HEK293 (cell line): ENCODE measurements around the gene PSMD3.
A peak's percentile ranks its signal among the peaks of the same experiment; 100 is the strongest.

Source experiments
- CTCF ChIA-PET: fragments of 350-600 bp; formaldehyde crosslinking; extraction: SDS; loops from one replicate; lab custom pipeline; 2021; ENCODE audit warnings: antibody characterized with exemption; lab: Yijun Ruan, JAX
- POLR2A ChIA-PET: fragments of 300-600 bp; formaldehyde crosslinking; extraction: SDS; loops from one replicate; lab custom pipeline; 2020; ENCODE audit warnings: antibody characterized with exemption, inconsistent platforms; lab: Yijun Ruan, JAX
- H3K27ac ChIP-seq: fragments of 200-500 bp; sonication (Bioruptor generic); 2 replicates; pipeline ENCODE4 v1.5.1; 2014; ENCODE audit warnings: low read depth, low read length, control low read depth, inconsistent platforms; ENCODE audit errors: extremely low read depth
- H3K36me3 ChIP-seq, 2 experiments: fragments of 200-500 bp in 1 of 2; sonication (Bioruptor generic) in 1 of 2; 1 replicate in 1 of 2; 2 replicates in 1 of 2; pipeline ENCODE4 v1.5.1; 2014 to 2017; ENCODE audit warnings: inconsistent platforms in 2 of 2, low read length in 2 of 2; ENCODE audit not compliant: control insufficient read depth in 2 of 2, insufficient read depth in 1 of 2
- H3K4me1 ChIP-seq: fragments of 200-500 bp; sonication (Bioruptor generic); 2 replicates; pipeline ENCODE4 v1.5.1; 2014; ENCODE audit warnings: mild to moderate bottlenecking, low read length, inconsistent platforms; ENCODE audit not compliant: control insufficient read depth, insufficient read depth
- H3K4me3 ChIP-seq: 2 replicates; pipeline ENCODE4 v1.5.1; 2011; ENCODE audit warnings: low read depth, mild to moderate bottlenecking, control low read depth, low read length, moderate library complexity
- H3K9me3 ChIP-seq: fragments of 200-500 bp; sonication (Bioruptor generic); 2 replicates; pipeline ENCODE4 v1.5.1; 2014; ENCODE audit warnings: low read depth, low read length, inconsistent platforms; ENCODE audit not compliant: control insufficient read depth, insufficient read depth
- BCL11B ChIP-seq: fragments of 450-650 bp; formaldehyde crosslinking; IDR thresholded peaks from 2 replicates; pipeline ENCODE4 v1.5.1; 2016; ENCODE audit warnings: low read depth, missing biosample characterization, missing genetic modification characterization
- GLIS2 ChIP-seq: fragments of 450-650 bp; formaldehyde crosslinking; IDR thresholded peaks from 2 replicates; pipeline ENCODE4 v1.5.1; 2016; ENCODE audit warnings: missing biosample characterization, missing genetic modification characterization
- KLF8 ChIP-seq: fragments of 450-650 bp; formaldehyde crosslinking; IDR thresholded peaks from 2 replicates; pipeline ENCODE4 v1.5.1; 2016; ENCODE audit warnings: missing biosample characterization, missing genetic modification characterization
- ZBTB17 ChIP-seq: fragments of 450-650 bp; formaldehyde crosslinking; IDR thresholded peaks from 2 replicates; pipeline ENCODE4 v1.5.1; 2016; ENCODE audit warnings: missing biosample characterization, missing genetic modification characterization
- ZBTB8A ChIP-seq: fragments of 450-650 bp; formaldehyde crosslinking; IDR thresholded peaks from 2 replicates; pipeline ENCODE4 v1.5.1; 2016; ENCODE audit warnings: missing biosample characterization, missing genetic modification characterization
- ZNF2 ChIP-seq: fragments of 450-650 bp; formaldehyde crosslinking; IDR thresholded peaks from 2 replicates; pipeline ENCODE4 v1.5.1; 2016; ENCODE audit warnings: missing biosample characterization, missing genetic modification characterization
- ZNF223 ChIP-seq: fragments of 450-650 bp; formaldehyde crosslinking; IDR thresholded peaks from 2 replicates; pipeline ENCODE4 v1.5.1; 2016; ENCODE audit warnings: missing biosample characterization, missing genetic modification characterization
- ZNF239 ChIP-seq: fragments of 450-650 bp; formaldehyde crosslinking; IDR thresholded peaks from 2 replicates; pipeline ENCODE4 v1.5.1; 2016; ENCODE audit warnings: missing biosample characterization, missing genetic modification characterization
- ZNF292 ChIP-seq: fragments of 450-650 bp; formaldehyde crosslinking; IDR thresholded peaks from 2 replicates; pipeline ENCODE4 v1.5.1; 2016; ENCODE audit warnings: low read depth, missing biosample characterization, missing genetic modification characterization, borderline replicate concordance
- ZNF600 ChIP-seq: fragments of 450-650 bp; formaldehyde crosslinking; IDR thresholded peaks from 2 replicates; pipeline ENCODE4 v1.5.1; 2016; ENCODE audit warnings: missing biosample characterization, missing genetic modification characterization
- ZNF654 ChIP-seq: fragments of 450-650 bp; formaldehyde crosslinking; IDR thresholded peaks from 2 replicates; pipeline ENCODE4 v1.5.1; 2016; ENCODE audit warnings: low read depth, missing biosample characterization, missing genetic modification characterization
- ZNF791 ChIP-seq: fragments of 450-650 bp; formaldehyde crosslinking; IDR thresholded peaks from 2 replicates; pipeline ENCODE4 v1.5.1; 2016; ENCODE audit warnings: missing biosample characterization, missing genetic modification characterization
- TF ChIP-seq, protein P1 (sequence below): fragments of 450-650 bp; formaldehyde crosslinking; IDR thresholded peaks from 2 replicates; pipeline ENCODE4 v1.5.1; 2016; ENCODE audit warnings: missing biosample characterization, missing genetic modification characterization
- TF ChIP-seq, protein P2 (sequence below): sonication (generic); formaldehyde crosslinking; IDR thresholded peaks from 2 replicates; pipeline ENCODE4 v1.8.1; 2022; ENCODE audit warnings: mild to moderate bottlenecking, moderate library complexity, missing genetic modification reagents
- TF ChIP-seq, protein P3 (sequence below): fragments of 450-650 bp; formaldehyde crosslinking; IDR thresholded peaks from 2 replicates; pipeline ENCODE4 v1.5.1; 2016; ENCODE audit warnings: missing biosample characterization, missing genetic modification characterization
- TF ChIP-seq, protein P4 (sequence below): fragments of 450-650 bp; formaldehyde crosslinking; optimal IDR thresholded peaks from 2 replicates; pipeline ENCODE3; 2016; ENCODE audit warnings: missing biosample characterization, mild to moderate bottlenecking, missing genetic modification characterization

Gene PSMD3

DNA sequence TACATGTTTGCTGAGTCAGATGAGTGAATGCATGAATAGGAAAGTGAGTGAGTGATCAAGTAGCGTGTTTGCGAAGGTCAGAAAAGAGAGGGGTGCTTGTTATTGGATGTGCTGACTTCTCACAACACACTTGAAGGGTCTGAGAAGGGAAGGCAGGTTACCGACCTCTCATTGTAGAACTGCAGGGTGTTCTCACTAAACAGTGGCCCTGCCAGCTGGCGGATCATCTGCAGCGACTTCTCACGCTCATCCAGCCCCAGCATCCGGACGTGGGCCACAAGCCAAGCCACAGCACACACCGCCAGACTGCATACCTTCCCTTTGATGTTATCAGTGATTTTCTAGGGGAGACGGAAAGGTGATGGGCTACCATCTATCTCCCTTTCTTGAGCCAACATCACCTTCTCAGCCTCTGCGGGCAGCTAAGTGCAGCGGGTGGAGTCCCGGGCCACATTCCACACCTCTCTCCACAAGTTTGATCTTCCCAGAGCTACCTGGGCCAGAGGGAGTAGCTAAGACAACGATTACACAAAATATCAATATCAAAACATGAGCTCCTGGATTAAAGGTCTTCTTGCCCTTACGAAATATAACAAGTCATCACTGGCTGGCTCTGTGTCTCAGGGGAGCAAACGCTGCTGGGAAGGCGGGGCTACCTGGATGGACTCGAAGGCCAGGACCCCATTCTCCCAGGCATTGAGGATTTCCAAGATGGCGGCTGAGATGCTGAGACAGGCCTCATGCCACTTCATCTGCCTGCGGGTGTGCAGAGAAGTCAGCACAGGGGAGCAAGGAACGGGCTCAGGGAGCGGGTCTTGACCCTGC is 45.6 kb downstream of the PSMD3 start:
- H3K9me3 ChIP-seq: no peaks in the 10 kb centered on the region
- ChIA-PET CTCF (interaction anchor here (0.5 to 11.2 kb wide), 36 partner anchors 12 to 493 kb away, joined by 3 to 268 read pairs (median 5); partner anchors contain the start of genes CSF3, MED24 and NR1D1), POLR2A (interaction anchor here (0.5 to 1.6 kb wide), 3 partner anchors 11 to 85 kb away, joined by 3 to 6 read pairs (median 3); no protein-coding TSS in a partner anchor)
- peaks cover 16% of the 10 kb centered on the region for H3K4me1 ChIP-seq
- H3K27ac ChIP-seq: no peak overlapping the region
- no peak for TF ChIP-seq KLF8 (tag by site-specific recombination)
- no peak overlapping the region for H3K4me3 ChIP-seq
- peaks cover 47 to 93% of the 10 kb centered on the region in 2 experiments for H3K36me3 ChIP-seq

DNA sequence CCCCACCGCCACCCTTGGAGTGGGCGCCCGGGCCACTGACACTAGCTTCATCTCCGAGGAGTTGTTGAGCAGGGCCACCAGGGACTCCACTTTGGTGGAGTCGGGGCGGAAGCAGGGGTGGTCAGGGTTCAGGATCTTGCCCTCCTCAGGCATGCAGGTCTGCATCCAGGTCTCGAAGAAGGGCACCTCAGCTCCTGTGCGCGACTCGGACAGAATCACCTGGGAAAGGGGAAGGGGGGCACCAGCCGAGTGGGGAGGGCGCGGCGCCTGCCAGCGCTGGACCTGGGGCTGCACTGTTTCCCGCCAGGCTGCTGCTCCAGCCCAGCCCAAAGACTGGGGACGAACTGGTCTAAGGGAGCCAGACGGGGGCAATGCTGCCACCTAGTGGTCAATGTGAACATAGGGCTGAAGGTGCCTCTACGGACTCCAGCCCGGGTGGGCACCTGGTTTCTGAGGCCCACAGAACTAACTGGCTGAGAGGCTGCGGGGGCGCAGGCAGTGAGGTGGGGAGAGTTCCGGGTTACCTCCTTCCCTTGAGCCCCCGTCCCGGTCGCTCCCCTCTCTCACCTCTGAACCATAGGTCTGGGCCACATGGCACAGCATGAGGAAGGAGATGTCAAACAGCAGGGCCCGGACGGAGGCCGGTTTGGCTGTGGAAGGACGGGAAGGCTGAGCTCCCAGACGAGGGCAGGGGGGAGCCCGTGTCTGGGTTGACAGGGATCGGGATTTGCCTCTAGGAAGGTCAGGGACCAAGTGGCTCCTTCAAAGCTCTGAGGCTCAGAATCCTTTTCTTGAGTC is 46.4 kb downstream of the PSMD3 start:
- Histone ChIP-seq H3K27ac (no peak overlapping the region), H3K36me3 (peaks cover 46 to 93% of the 10 kb centered on the region in 2 experiments)

More for the DNA sequence above, 46.4 kb downstream of the PSMD3 start:
- Histone ChIP-seq H3K9me3 (no peaks in the 10 kb centered on the region), H3K4me3 (no peak overlapping the region), H3K4me1 (peaks cover 16% of the 10 kb centered on the region)
- TF ChIP-seq, protein P1, sequence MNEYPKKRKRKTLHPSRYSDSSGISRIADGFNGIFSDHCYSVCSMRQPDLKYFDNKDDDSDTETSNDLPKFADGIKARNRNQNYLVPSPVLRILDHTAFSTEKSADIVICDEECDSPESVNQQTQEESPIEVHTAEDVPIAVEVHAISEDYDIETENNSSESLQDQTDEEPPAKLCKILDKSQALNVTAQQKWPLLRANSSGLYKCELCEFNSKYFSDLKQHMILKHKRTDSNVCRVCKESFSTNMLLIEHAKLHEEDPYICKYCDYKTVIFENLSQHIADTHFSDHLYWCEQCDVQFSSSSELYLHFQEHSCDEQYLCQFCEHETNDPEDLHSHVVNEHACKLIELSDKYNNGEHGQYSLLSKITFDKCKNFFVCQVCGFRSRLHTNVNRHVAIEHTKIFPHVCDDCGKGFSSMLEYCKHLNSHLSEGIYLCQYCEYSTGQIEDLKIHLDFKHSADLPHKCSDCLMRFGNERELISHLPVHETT: 0 out of 2 replicates have a peak, but pooled peaks have one; percentile 22
- TF ChIP-seq, protein P2, sequence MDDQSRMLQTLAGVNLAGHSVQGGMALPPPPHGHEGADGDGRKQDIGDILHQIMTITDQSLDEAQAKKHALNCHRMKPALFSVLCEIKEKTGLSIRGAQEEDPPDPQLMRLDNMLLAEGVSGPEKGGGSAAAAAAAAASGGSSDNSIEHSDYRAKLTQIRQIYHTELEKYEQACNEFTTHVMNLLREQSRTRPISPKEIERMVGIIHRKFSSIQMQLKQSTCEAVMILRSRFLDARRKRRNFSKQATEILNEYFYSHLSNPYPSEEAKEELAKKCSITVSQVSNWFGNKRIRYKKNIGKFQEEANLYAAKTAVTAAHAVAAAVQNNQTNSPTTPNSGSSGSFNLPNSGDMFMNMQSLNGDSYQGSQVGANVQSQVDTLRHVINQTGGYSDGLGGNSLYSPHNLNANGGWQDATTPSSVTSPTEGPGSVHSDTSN (CRISPR knock-in tag): peak; percentile 78; the same call in 1 of the 2 replicates
- TF ChIP-seq ZNF791 (tag by site-specific recombination): no peak
- TF ChIP-seq ZNF600 (tag by site-specific recombination): peak; percentile 76
- TF ChIP-seq, protein P3, sequence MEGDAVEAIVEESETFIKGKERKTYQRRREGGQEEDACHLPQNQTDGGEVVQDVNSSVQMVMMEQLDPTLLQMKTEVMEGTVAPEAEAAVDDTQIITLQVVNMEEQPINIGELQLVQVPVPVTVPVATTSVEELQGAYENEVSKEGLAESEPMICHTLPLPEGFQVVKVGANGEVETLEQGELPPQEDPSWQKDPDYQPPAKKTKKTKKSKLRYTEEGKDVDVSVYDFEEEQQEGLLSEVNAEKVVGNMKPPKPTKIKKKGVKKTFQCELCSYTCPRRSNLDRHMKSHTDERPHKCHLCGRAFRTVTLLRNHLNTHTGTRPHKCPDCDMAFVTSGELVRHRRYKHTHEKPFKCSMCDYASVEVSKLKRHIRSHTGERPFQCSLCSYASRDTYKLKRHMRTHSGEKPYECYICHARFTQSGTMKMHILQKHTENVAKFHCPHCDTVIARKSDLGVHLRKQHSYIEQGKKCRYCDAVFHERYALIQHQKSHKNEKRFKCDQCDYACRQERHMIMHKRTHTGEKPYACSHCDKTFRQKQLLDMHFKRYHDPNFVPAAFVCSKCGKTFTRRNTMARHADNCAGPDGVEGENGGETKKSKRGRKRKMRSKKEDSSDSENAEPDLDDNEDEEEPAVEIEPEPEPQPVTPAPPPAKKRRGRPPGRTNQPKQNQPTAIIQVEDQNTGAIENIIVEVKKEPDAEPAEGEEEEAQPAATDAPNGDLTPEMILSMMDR (tag by site-specific recombination): peak; percentile 82
- TF ChIP-seq ZNF239 (tag by site-specific recombination): no peak
- TF ChIP-seq ZBTB17: 0 out of 2 replicates have a peak, but pooled peaks have one; percentile 10
- TF ChIP-seq ZNF2 (tag by site-specific recombination): 0 out of 2 replicates have a peak, but pooled peaks have one; percentile 26
- no peak for TF ChIP-seq BCL11B (tag by site-specific recombination)
- no peak for TF ChIP-seq ZNF223
- TF ChIP-seq ZBTB8A (tag by site-specific recombination): peak; percentile 41; the same call in 1 of the 2 replicates
- TF ChIP-seq GLIS2 (tag by site-specific recombination): no peak
- TF ChIP-seq, protein P4, sequence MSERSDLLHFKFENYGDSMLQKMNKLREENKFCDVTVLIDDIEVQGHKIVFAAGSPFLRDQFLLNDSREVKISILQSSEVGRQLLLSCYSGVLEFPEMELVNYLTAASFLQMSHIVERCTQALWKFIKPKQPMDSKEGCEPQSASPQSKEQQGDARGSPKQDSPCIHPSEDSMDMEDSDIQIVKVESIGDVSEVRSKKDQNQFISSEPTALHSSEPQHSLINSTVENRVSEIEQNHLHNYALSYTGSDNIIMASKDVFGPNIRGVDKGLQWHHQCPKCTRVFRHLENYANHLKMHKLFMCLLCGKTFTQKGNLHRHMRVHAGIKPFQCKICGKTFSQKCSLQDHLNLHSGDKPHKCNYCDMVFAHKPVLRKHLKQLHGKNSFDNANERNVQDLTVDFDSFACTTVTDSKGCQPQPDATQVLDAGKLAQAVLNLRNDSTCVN (tag by site-specific recombination): peak; percentile 15
- TF ChIP-seq ZNF292 (tag by site-specific recombination): no peak
- TF ChIP-seq ZNF654: peak; percentile 67
- TF ChIP-seq, all 188 proteins: peak for 9
- ChIA-PET POLR2A (interaction anchor here (0.5 to 1.7 kb wide), 5 partner anchors 10 to 85 kb away, joined by 3 to 4 read pairs (median 3); partner anchors contain the start of gene PSMD3), CTCF (interaction anchor here (0.5 to 11.2 kb wide), 56 partner anchors 11 to 492 kb away, joined by 3 to 268 read pairs (median 4); partner anchors contain the start of genes CSF3, MED24 and NR1D1)
